IPS DF 19.7 (cell line): ENCODE results near the gene LEMD1.
A peak's percentile ranks its signal among the peaks of the same experiment; 100 is the strongest.
"Not testable (repeated sequence)": the region's sequence is repeated elsewhere in the genome, so short reads cannot be mapped to it uniquely, and the experiment has no call there.

Source experiments
- DNase-seq: peaks from one replicate; pipeline ENCODE4 v3.0.0-alpha.2; 2013; ENCODE audit warnings: low read depth, low spot score

LEMD1 gene

GRCh38 chr1:205447457-205448341, 25.8 kb upstream of the LEMD1 start:
- DNase-seq = no peak

- no peak for DNase-seq
Observed at GRCh38 chr1:205446828-205447227, 25.0 kb upstream of the LEMD1 start.

GRCh38 chr1:205445646-205445935, 23.7 kb upstream of the LEMD1 start:
- no peak for DNase-seq

- peak; percentile 95 for DNase-seq
Observed at GRCh38 chr1:205444931-205445645, 23.2 kb upstream of the LEMD1 start.

- DNase-seq = no peak
Observed at GRCh38 chr1:205444300-205444930, 22.6 kb upstream of the LEMD1 start.

- DNase-seq = no peak
Observed at GRCh38 chr1:205443585-205444299, 21.9 kb upstream of the LEMD1 start.

- DNase-seq = no peak
Observed at GRCh38 chr1:205442051-205442725, 20.3 kb upstream of the LEMD1 start.

GRCh38 chr1:205441716-205442050, 19.8 kb upstream of the LEMD1 start:
- DNase-seq = no peak

GRCh38 chr1:205441318-205441633, 19.4 kb upstream of the LEMD1 start:
- DNase-seq = no peak

GRCh38 chr1:205440476-205441317, 18.8 kb upstream of the LEMD1 start:
- DNase-seq = no peak

GRCh38 chr1:205440121-205440475, 18.2 kb upstream of the LEMD1 start:
- no peak for DNase-seq

- DNase-seq = no peak
Observed at GRCh38 chr1:205438213-205439158, 16.6 kb upstream of the LEMD1 start.

GRCh38 chr1:205437570-205437969, 15.7 kb upstream of the LEMD1 start:
- DNase-seq = no peak

GRCh38 chr1:205436776-205437410, 15.0 kb upstream of the LEMD1 start:
- DNase-seq = no peak

- DNase-seq = no peak
Observed at GRCh38 chr1:205435578-205436573, 14.0 kb upstream of the LEMD1 start.

GRCh38 chr1:205434738-205435137, 12.9 kb upstream of the LEMD1 start:
- no peak for DNase-seq

GRCh38 chr1:205432692-205433091, 10.8 kb upstream of the LEMD1 start:
- DNase-seq = not testable (repeated sequence)

GRCh38 chr1:205432116-205432515, 10.3 kb upstream of the LEMD1 start:
- no peak for DNase-seq
